GM23338 (cell line): Measurements from ENCODE around the gene LRIT2. TPM values are rescaled to one million over a fixed set of nuclear protein-coding genes. Genes with fewer than 3 reads are reported as not detected.

Source experiments
- ETS1 ChIP-seq: IDR thresholded peaks from 2 replicates; pipeline ENCODE4 v1.6.1; 2016; ENCODE audit warnings: antibody characterized with exemption
- EZH2 ChIP-seq: fragments of 200-600 bp; sonication (generic); IDR thresholded peaks from one replicate; pipeline ENCODE4 v1.8.0; 2017; ENCODE audit warnings: antibody characterized with exemption, mild to moderate bottlenecking, low read depth; ENCODE audit not compliant: unreplicated experiment
- JUNB ChIP-seq: IDR thresholded peaks from one replicate; pipeline ENCODE4 v1.6.1; 2016; ENCODE audit warnings: antibody characterized with exemption; ENCODE audit not compliant: unreplicated experiment
- POLR2AphosphoS5 ChIP-seq: IDR thresholded peaks from 2 replicates; pipeline ENCODE4 v1.6.1; 2016; ENCODE audit warnings: antibody characterized with exemption, low read depth
- REST ChIP-seq: IDR thresholded peaks from one replicate; pipeline ENCODE4 v1.6.1; 2018; ENCODE audit warnings: antibody characterized with exemption; ENCODE audit not compliant: unreplicated experiment
- STAT1 ChIP-seq: IDR thresholded peaks from one replicate; pipeline ENCODE4 v1.6.1; 2016; ENCODE audit warnings: antibody characterized with exemption; ENCODE audit not compliant: unreplicated experiment
- ZNF114 ChIP-seq: fragments of 250-450 bp; sonication (Bioruptor Pico); IDR thresholded peaks from 2 replicates; pipeline ENCODE4 v1.5.0; 2020; ENCODE audit warnings: mild to moderate bottlenecking, moderate library complexity
- ZNF331 ChIP-seq: fragments of 250-450 bp; sonication (Bioruptor Pico); IDR thresholded peaks from 2 replicates; pipeline ENCODE4 v1.5.0; 2020; ENCODE audit warnings: low read depth, mild to moderate bottlenecking, moderate library complexity
- ZNF462 ChIP-seq: fragments of 250-450 bp; sonication (Bioruptor Pico); IDR thresholded peaks from 2 replicates; pipeline ENCODE4 v1.5.0; 2020; ENCODE audit warnings: mild to moderate bottlenecking, moderate library complexity
- polyA plus RNA-seq: library from polyadenylated mRNA; unstranded; fragments of >200 nt; fragmentation: Nextera tagmentation; extraction: Ambion mirVana; gene quantifications from 2 replicates; pipeline ENCODE4 v1.2.1, GENCODE V29; 2016
- total RNA-seq: library from RNA; depleted of rRNA; stranded (reverse); fragments of >200 nt; shearing (Covaris generic); gene quantifications from 2 replicates; pipeline ENCODE4 v1.2.3, GENCODE V29; 2014

The LRIT2 gene
- total and polyA plus RNA-seq, 2 experiments from 2014 or later = not detected

GRCh38 chr10:84226616-84227015 is 1.3 kb upstream of the LRIT2 start (continued):
- TF ChIP-seq ZNF462 (CRISPR knock-in tag) (no peak), ZNF331 (CRISPR knock-in tag) (no peak), ZNF114 (no peak), JUNB (no peak), STAT1 (no peak), ETS1 (no peak), REST (no peak), EZH2 (no peak), POLR2AphosphoS5 (no peak)
